GM12878 (cell line): Measurements from ENCODE around the gene CIAO1. TPM values are rescaled to one million over a fixed set of nuclear protein-coding genes. Genes with fewer than 3 reads are reported as not detected.

Experiments
- ATAC-seq: fragments of 200-7000 bp; cut with Tn5 transposase; 3 replicates; pipeline ENCODE4 v1.9.1; 2020; ENCODE audit warnings: mild to moderate bottlenecking, moderate library complexity
- BruUV-seq: library from RNA; stranded (reverse); fragments of 400-500 nt; replicated peaks from 2 replicates; lab custom pipeline; 2021; lab: Mats Ljungman, UMichigan
- CTCF ChIA-PET: fragments of 300-600 bp; sonication (Branson Sonifier 250); formaldehyde crosslinking; extraction: SDS; loops from one replicate; lab custom pipeline; 2021; ENCODE audit warnings: inconsistent platforms; lab: Yijun Ruan, JAX
- POLR2A ChIA-PET: fragments of 350-600 bp; formaldehyde crosslinking; extraction: SDS; loops from one replicate; lab custom pipeline; 2021; ENCODE audit warnings: inconsistent platforms; lab: Charles Lee
- RAD21 ChIA-PET: fragments of 300-600 bp; sonication (Branson Sonifier 250); formaldehyde crosslinking; loops from one replicate; lab custom pipeline; 2023; ENCODE audit warnings: antibody characterized with exemption; ENCODE audit not compliant: unreplicated experiment; lab: Charles Lee
- SMC1A ChIA-PET: fragments of 300-600 bp; sonication (Branson Sonifier 250); formaldehyde crosslinking; loops from one replicate; lab custom pipeline; 2023; ENCODE audit not compliant: unreplicated experiment, uncharacterized antibody; lab: Charles Lee
- DNase-seq: peaks from one replicate; pipeline ENCODE4 v3.0.0-alpha.2; 2011; ENCODE audit warnings: low read depth, low spot score
- FAIRE-seq: peaks from 3 replicates; lab custom pipeline; 2011; peaks lifted over from hg19 to GRCh38; lab: Jason Lieb, UNC
- H2AFZ ChIP-seq: 2 replicates; pipeline ENCODE4 v1.6.0; 2011; ENCODE audit warnings: low read depth, low read length, control low read depth; ENCODE audit not compliant: control insufficient read depth
- H3K27ac ChIP-seq: 2 replicates; pipeline ENCODE4 v1.5.1; 2011; ENCODE audit warnings: control low read depth; ENCODE audit not compliant: control insufficient read depth, insufficient read depth
- H3K27me3 ChIP-seq, 2 experiments: replicated peaks in 1 of 2; 2 replicates each; pipeline versions ENCODE4 v1.6.0 to v1.6.1; 2011; ENCODE audit warnings: low read length in 1 of 2; ENCODE audit not compliant: control insufficient read depth in 2 of 2, insufficient read depth in 2 of 2
- H3K36me3 ChIP-seq, 2 experiments: 2 replicates each; pipeline ENCODE4 v1.5.1; 2011; ENCODE audit warnings: low read length in 1 of 2; ENCODE audit not compliant: control insufficient read depth in 2 of 2, insufficient read depth in 2 of 2
- H3K4me1 ChIP-seq: 2 replicates; pipeline ENCODE4 v1.6.1; 2011; ENCODE audit warnings: mild to moderate bottlenecking, low read length, moderate library complexity, mixed read lengths; ENCODE audit not compliant: control insufficient read depth, insufficient read depth
- H3K4me2 ChIP-seq: 2 replicates; pipeline ENCODE4 v1.6.0; 2011; ENCODE audit warnings: control low read depth; ENCODE audit not compliant: control insufficient read depth, insufficient read depth
- H3K4me3 ChIP-seq: fragments of 200-600 bp; sonication (generic); 2 replicates; pipeline ENCODE4 v1.5.1; 2016
- H3K79me2 ChIP-seq: 2 replicates; pipeline ENCODE4 v1.6.0; 2011; ENCODE audit warnings: low read length; ENCODE audit not compliant: control insufficient read depth, insufficient read depth
- H3K9ac ChIP-seq: 2 replicates; pipeline ENCODE4 v1.8.0; 2011; ENCODE audit warnings: low read length, control low read depth, mixed read lengths; ENCODE audit not compliant: control insufficient read depth, insufficient read depth
- H3K9me3 ChIP-seq: replicated peaks from 3 replicates; pipeline ENCODE4 v1.5.1; 2011; ENCODE audit warnings: mild to moderate bottlenecking, low read length; ENCODE audit not compliant: control insufficient read depth, insufficient read depth
- H4K20me1 ChIP-seq: 2 replicates; pipeline ENCODE4 v1.6.0; 2011; ENCODE audit not compliant: control insufficient read depth, insufficient read depth
- CHD4 ChIP-seq: fragments of 200-600 bp; sonication (generic); IDR thresholded peaks from 2 replicates; pipeline ENCODE4 v1.6.1; 2016; ENCODE audit warnings: mild to moderate bottlenecking
- CREM ChIP-seq: IDR thresholded peaks from 2 replicates; pipeline ENCODE4 v1.6.1; 2014; ENCODE audit warnings: antibody characterized with exemption, low read depth
- EGR1 ChIP-seq, 2 experiments: IDR thresholded peaks; 1 replicate in 1 of 2; 2 replicates in 1 of 2; pipeline ENCODE4 v1.6.1; 2011 to 2012; ENCODE audit warnings: low read depth in 2 of 2, low read length in 2 of 2, borderline replicate concordance in 1 of 2, mild to moderate bottlenecking in 1 of 2, moderate library complexity in 1 of 2
- ETV6 ChIP-seq, 2 experiments: fragments of 450-650 bp in 1 of 2; IDR thresholded peaks in 1 of 2; conservative IDR thresholded peaks in 1 of 2; 2 replicates each; pipeline ENCODE4 v1.6.1; 2014; ENCODE audit warnings: antibody characterized with exemption in 1 of 2, borderline replicate concordance in 1 of 2, low read depth in 1 of 2, mild to moderate bottlenecking in 1 of 2, moderate library complexity in 1 of 2
- MTA3 ChIP-seq: IDR thresholded peaks from 2 replicates; pipeline ENCODE4 v1.6.1; 2012; ENCODE audit warnings: low read length, inconsistent platforms, borderline replicate concordance
- NKRF ChIP-seq: fragments of 450-650 bp; conservative IDR thresholded peaks from 2 replicates; pipeline ENCODE4 v1.6.1; 2017; ENCODE audit warnings: mild to moderate bottlenecking, moderate library complexity
- NR2C2 ChIP-seq: IDR thresholded peaks from 2 replicates; pipeline ENCODE4 v1.6.1; 2011; ENCODE audit warnings: borderline replicate concordance, low read depth; ENCODE audit not compliant: control insufficient read depth, insufficient read length
- POLR2A ChIP-seq: IDR thresholded peaks from 2 replicates; pipeline ENCODE4 v1.6.1; 2011; ENCODE audit warnings: low read depth, mild to moderate bottlenecking, low read length
- ZNF217 ChIP-seq: fragments of 450-650 bp; IDR thresholded peaks from 2 replicates; pipeline ENCODE4 v1.6.1; 2017; ENCODE audit warnings: antibody characterized with exemption, mild to moderate bottlenecking
- WGBS: methylation state at CpG from one replicate; pipeline ENCODE4 v1.1.6; 2016; ENCODE audit warnings: low lambda C conversion rate; ENCODE audit not compliant: insufficient replicate concordance, insufficient coverage; ENCODE audit errors: missing lambda C conversion rate; 5-methylcytosine and 5-hydroxymethylcytosine counted together
- in situ Hi-C: fragments of 300-500 bp; cut with MboI; formaldehyde crosslinking; loops from 9 replicates; pipeline ENCODE4 v1.14.3; 2018; ENCODE audit warnings: mixed read lengths
- intact Hi-C: fragments of 100-400 bp; cut with micrococcal nuclease; formaldehyde crosslinking; loops from one replicate; pipeline ENCODE4 v1.14.2; 2022; ENCODE audit not compliant: unreplicated experiment
- polyA plus RNA-seq, 11 experiments: library from polyadenylated mRNA; depleted of rRNA in 4 of 11; unstranded in 6 of 11; stranded (reverse) in 5 of 11; fragments of >200 nt; fragmentation: Nextera tagmentation in 4 of 11; fragmentation: Illumina TruSeq in 1 of 11; extraction: Ambion mirVana in 4 of 11; extraction: Trizol in 1 of 11; gene quantifications; 1 replicate in 1 of 11; 2 replicates in 10 of 11; pipeline versions ENCODE4 v1.2.1 to v1.2.3, GENCODE V29; 2011 to 2016; ENCODE audit warnings: inconsistent platforms in 2 of 11, missing spikeins in 2 of 11, low read depth in 1 of 11
- total RNA-seq, 4 experiments: library from RNA; depleted of rRNA in 3 of 4; stranded (reverse); fragments of >200 nt in 3 of 4; fragmentation: Illumina TruSeq in 1 of 4; extraction: Trizol in 1 of 4; gene quantifications; 2 replicates each; pipeline versions ENCODE4 v1.2.1 to v1.2.3, GENCODE V29; 2013 to 2021
- TF ChIP-seq, protein P1 (sequence below): IDR thresholded peaks from 2 replicates; pipeline ENCODE4 v1.6.1; 2011; ENCODE audit warnings: borderline replicate concordance, low read depth, mild to moderate bottlenecking, moderate library complexity, mixed read lengths, low read length; ENCODE audit not compliant: insufficient read depth; ENCODE audit errors: extremely low read length

CIAO1 gene
- total and polyA plus RNA-seq, 10 of the 15 experiments (the other 5 are each of a cell fraction or from before 2014, with no cell fraction given), result 8.3 to 89.4 (median 63.4) TPM

- Histone ChIP-seq H3K4me2 (peak overlapping the region; percentile 32; the same call in 1 of the 2 replicates), H3K27me3 (no peaks in the 10 kb centered on the region), H3K9me3 (no peaks in the 10 kb centered on the region), H3K9ac (no peak overlapping the region), H3K4me3 (no peak overlapping the region), H3K36me3 (no peaks in the 10 kb centered on the region; a peak in 1 of 4 replicates), H2AFZ (no peak overlapping the region), H3K79me2 (no peaks in the 10 kb centered on the region), H4K20me1 (no peaks in the 10 kb centered on the region), H3K4me1 (peaks cover 32% of the 10 kb centered on the region), H3K27ac (no peak overlapping the region)
- WGBS, result 69% methylated on average over 8 of the region's 8 CpGs
- POLR2A ChIA-PET, result interaction anchor here (0.8 to 1.4 kb wide), 4 partner anchors 12 to 24 kb away, joined by 3 to 6 read pairs (median 4); no protein-coding TSS in a partner anchor
- BruUV-seq, result no TSS peak
- intact Hi-C loops (no loop called here), in situ Hi-C loops (no loop called here)
- TF ChIP-seq ETV6 (conservative IDR thresholded peaks at IDR 0.05 in 1 of 2, IDR thresholded peaks at IDR 0.05 in 1 of 2; ENCODE audit: borderline replicate concordance in 1 of 2, low read depth in 1 of 2), result 0 out of 4 replicates have a peak, but pooled peaks of 1 of the 2 experiments have one; percentile 25
- no peak for TF ChIP-seq MTA3
- ATAC-seq, result no peak
- SMC1A ChIA-PET, result interaction anchor here (0.6 to 2.2 kb wide), 4 partner anchors 12 to 65 kb away, joined by 3 to 10 read pairs (median 7); no protein-coding TSS in a partner anchor
- peak; percentile 80 for FAIRE-seq
- RAD21 ChIA-PET, result no interaction called here
- CTCF ChIA-PET, result interaction anchor here (1.2 to 2.4 kb wide), 4 partner anchors 12 to 108 kb away, joined by 3 to 7 read pairs (median 4); partner anchors contain the start of gene ASTL
- no peak for DNase-seq
These were observed 20.2 kb upstream of the CIAO1 start for GRCh38 chr2:96245609-96246390.

DNA sequence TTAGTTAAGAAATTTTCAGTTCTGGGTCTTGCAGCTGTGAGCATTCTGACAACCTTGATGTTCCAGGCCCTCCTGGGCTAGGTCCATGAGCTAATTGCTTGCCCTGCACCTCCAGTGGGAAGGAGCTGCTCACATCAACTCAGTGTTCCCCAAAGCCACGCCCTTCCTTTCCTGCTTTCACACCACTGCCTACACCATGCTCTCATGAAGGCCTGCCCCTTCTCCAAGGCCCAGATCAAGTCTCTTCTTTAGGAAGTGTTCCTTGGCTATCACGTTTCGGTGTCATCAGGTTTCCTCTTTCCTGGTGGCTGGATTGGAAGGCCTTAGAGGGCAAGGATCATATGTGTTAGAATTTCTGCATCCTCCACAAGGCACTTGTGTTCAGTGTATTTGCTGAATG lies 19.0 kb upstream of the CIAO1 start:
- ATAC-seq (no peak), FAIRE-seq (no peak), DNase-seq (no peak)
- Histone ChIP-seq H3K9me3 (no peaks in the 10 kb centered on the region), H3K9ac (no peak overlapping the region), H2AFZ (no peak overlapping the region), H4K20me1 (no peaks in the 10 kb centered on the region), H3K4me1 (peaks cover 20% of the 10 kb centered on the region), H3K4me2 (no peak overlapping the region), H3K36me3 (peaks cover 3% of the 10 kb centered on the region in 2 experiments; a peak in 2 of 4 replicates), H3K27me3 (no peaks in the 10 kb centered on the region), H3K27ac (no peak overlapping the region), H3K4me3 (no peak overlapping the region), H3K79me2 (no peaks in the 10 kb centered on the region)
- TF ChIP-seq NKRF (no peak), CHD4 (no peak), NR2C2 (no peak), CREM (no peak), POLR2A (no peak), ZNF217 (no peak), EGR1 (IDR thresholded peaks at IDR 0.05; ENCODE audit: borderline replicate concordance in 1 of 2, low read depth in 2 of 2, low read length in 2 of 2) (no peak)
- TF ChIP-seq, protein P1, sequence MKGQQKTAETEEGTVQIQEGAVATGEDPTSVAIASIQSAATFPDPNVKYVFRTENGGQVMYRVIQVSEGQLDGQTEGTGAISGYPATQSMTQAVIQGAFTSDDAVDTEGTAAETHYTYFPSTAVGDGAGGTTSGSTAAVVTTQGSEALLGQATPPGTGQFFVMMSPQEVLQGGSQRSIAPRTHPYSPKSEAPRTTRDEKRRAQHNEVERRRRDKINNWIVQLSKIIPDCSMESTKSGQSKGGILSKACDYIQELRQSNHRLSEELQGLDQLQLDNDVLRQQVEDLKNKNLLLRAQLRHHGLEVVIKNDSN, result no peak
- intact Hi-C loops, result no loop called here
- WGBS, result 87% methylated on average over 3 of the region's 3 CpGs
- CTCF ChIA-PET, result interaction anchor here (0.6 to 2.4 kb wide), 3 partner anchors 7 to 13 kb away, joined by 3 to 7 read pairs (median 4); no protein-coding TSS in a partner anchor
- POLR2A ChIA-PET, result interaction anchor here (0.6 to 1.4 kb wide), 4 partner anchors 10 to 40 kb away, joined by 3 to 8 read pairs (median 6); no protein-coding TSS in a partner anchor
- in situ Hi-C loops, result no loop called here
- RAD21 ChIA-PET, result interaction anchor here (1.2 kb wide), 1 partner anchor 14 kb away, joined by 3 read pairs; no protein-coding TSS in a partner anchor
- no TSS peak for BruUV-seq
- SMC1A ChIA-PET, result interaction anchor here (1.9 to 2.2 kb wide), 2 partner anchors 13 kb away, joined by 10 read pairs; no protein-coding TSS in a partner anchor
